Putamen (tissue), 1 donor: Measurements from ENCODE around the gene SYT4.

Experiments
- DNase-seq: peaks from one replicate; pipeline ENCODE4 v3.0.0-alpha.2; 2016; ENCODE audit warnings: low spot score

Gene SYT4

GRCh38 chr18:43220691-43221090, 56.6 kb downstream of the SYT4 start:
- DNase-seq: no peak
